K562 (cell line): Measurements from ENCODE around the gene STK17A. TPM values are rescaled to one million over a fixed set of nuclear protein-coding genes. Genes with fewer than 3 reads are reported as not detected.
A peak's percentile ranks its signal among the peaks of the same experiment; 100 is the strongest.

ENCODE experiments used
- CBX2 ChIP-seq: fragments of 200-600 bp; sonication (generic); IDR thresholded peaks from one replicate; pipeline ENCODE4 v1.6.1; 2012; ENCODE audit warnings: mild to moderate bottlenecking, low read length, inconsistent platforms; ENCODE audit not compliant: insufficient read depth, poor library complexity, severe bottlenecking
- CEBPG ChIP-seq, 3 experiments: fragments of 200-800 bp in 1 of 3; sonication (Bioruptor generic) in 1 of 3; sonication (generic) in 1 of 3; formaldehyde crosslinking in 1 of 3; IDR thresholded peaks in 2 of 3; conservative IDR thresholded peaks in 1 of 3; 2 replicates each; pipeline versions ENCODE4 v1.6.1 to v1.8.0; 2016 to 2022; ENCODE audit warnings: missing compliant biosample characterization in 2 of 3, missing genetic modification characterization in 2 of 3, mild to moderate bottlenecking in 1 of 3, missing genetic modification reagents in 1 of 3
- EP400 ChIP-seq: fragments of 450-650 bp; IDR thresholded peaks from 2 replicates; pipeline ENCODE4 v1.6.1; 2017; ENCODE audit warnings: antibody characterized with exemption, mild to moderate bottlenecking, moderate library complexity
- FOSL1 ChIP-seq: fragments of 200-800 bp; sonication (Bioruptor generic); conservative IDR thresholded peaks from 2 replicates; pipeline ENCODE4 v1.6.1; 2016; ENCODE audit warnings: missing genetic modification characterization, missing compliant biosample characterization
- HNRNPL ChIP-seq: fragments of 200-400 bp; formaldehyde crosslinking; IDR thresholded peaks from 2 replicates; pipeline ENCODE4 v1.6.1; 2017; ENCODE audit warnings: low read depth, mild to moderate bottlenecking, low read length
- ILF3 ChIP-seq: fragments of 450-650 bp; IDR thresholded peaks from 2 replicates; pipeline ENCODE4 v1.6.1; 2018; ENCODE audit warnings: antibody characterized with exemption, mild to moderate bottlenecking, moderate library complexity, borderline replicate concordance
- JUND ChIP-seq, 2 experiments: IDR thresholded peaks; 2 replicates in 1 of 2; 3 replicates in 1 of 2; pipeline ENCODE4 v1.6.1; 2011; ENCODE audit warnings: borderline replicate concordance in 2 of 2, low read depth in 2 of 2, low read length in 2 of 2, improper control_type of control experiment in 1 of 2, missing biosample characterization in 1 of 2, missing genetic modification characterization in 1 of 2, missing genetic modification reagents in 1 of 2
- KDM5B ChIP-seq: fragments of 200-600 bp; sonication (generic); IDR thresholded peaks from 2 replicates; pipeline ENCODE4 v1.6.1; 2012; ENCODE audit warnings: low read depth, mild to moderate bottlenecking, moderate library complexity, low read length, control low read depth, inconsistent platforms; ENCODE audit not compliant: insufficient replicate concordance
- MYC ChIP-seq, 2 experiments: fragments of 250-450 bp in 1 of 2; sonication (Bioruptor Pico) in 1 of 2; IDR thresholded peaks; 2 replicates each; pipeline versions ENCODE4 v1.5.1 to v1.6.1; 2012 to 2021; ENCODE audit warnings: low read depth in 2 of 2, borderline replicate concordance in 1 of 2, improper control_type of control experiment in 1 of 2, low read length in 1 of 2, mild to moderate bottlenecking in 1 of 2, moderate library complexity in 1 of 2
- SMAD4 ChIP-seq: fragments of 250-450 bp; sonication (Bioruptor Pico); conservative IDR thresholded peaks from 2 replicates; pipeline ENCODE4 v1.8.0; 2021; ENCODE audit warnings: inconsistent platforms, mild to moderate bottlenecking, moderate library complexity
- SRSF1 ChIP-seq: fragments of 200-400 bp; formaldehyde crosslinking; IDR thresholded peaks from 2 replicates; pipeline ENCODE4 v1.6.1; 2017; ENCODE audit warnings: mild to moderate bottlenecking, low read depth, low read length, moderate library complexity
- TFAM ChIP-seq: fragments of 250-450 bp; sonication (Bioruptor Pico); conservative IDR thresholded peaks from 2 replicates; pipeline ENCODE4 v1.5.0; 2021; ENCODE audit warnings: mild to moderate bottlenecking, moderate library complexity
- TRIM28 ChIP-seq: fragments of 450-650 bp; IDR thresholded peaks from 2 replicates; pipeline ENCODE4 v1.6.1; 2017
- ZC3H8 ChIP-seq: fragments of 450-650 bp; IDR thresholded peaks from 2 replicates; pipeline ENCODE4 v1.6.1; 2017
- ZNF324 ChIP-seq: fragments of 250-450 bp; sonication (Bioruptor Pico); IDR thresholded peaks from 2 replicates; pipeline ENCODE4 v1.4.0; 2020; ENCODE audit warnings: mild to moderate bottlenecking
- ZNF561 ChIP-seq: fragments of 450-650 bp; formaldehyde crosslinking; conservative IDR thresholded peaks from 2 replicates; pipeline ENCODE4 v1.4.0; 2020; ENCODE audit warnings: mild to moderate bottlenecking, moderate library complexity
- polyA plus RNA-seq, 8 experiments: library from polyadenylated mRNA; depleted of rRNA in 4 of 8; stranded (reverse) in 5 of 8; unstranded in 3 of 8; fragments of >200 nt; fragmentation: Nextera tagmentation in 2 of 8; fragmentation: Illumina TruSeq in 1 of 8; extraction: Ambion mirVana in 2 of 8; extraction: Trizol in 1 of 8; gene quantifications; 2 replicates each; pipeline versions ENCODE4 v1.2.1 to v1.2.3, GENCODE V29; 2011 to 2014; ENCODE audit warnings: inconsistent platforms in 1 of 8, missing spikeins in 1 of 8
- total RNA-seq, 7 experiments: library from RNA; depleted of rRNA in 6 of 7; stranded (reverse); fragments of >200 nt in 6 of 7; fragmentation: Illumina TruSeq in 2 of 7; extraction: Trizol in 2 of 7; gene quantifications; 2 replicates each; pipeline versions ENCODE4 v1.2.1 to v1.2.3, GENCODE V29; 2011 to 2021; ENCODE audit warnings: low replicate concordance in 1 of 7
- TF ChIP-seq, protein P1 (sequence below): fragments of 450-650 bp; formaldehyde crosslinking; IDR thresholded peaks from 2 replicates; pipeline ENCODE4 v1.4.0; 2022; ENCODE audit warnings: mild to moderate bottlenecking, moderate library complexity
- TF ChIP-seq, protein P2 (sequence below): sonication (generic); formaldehyde crosslinking; IDR thresholded peaks from 2 replicates; pipeline ENCODE4 v1.8.0; 2022; ENCODE audit warnings: mild to moderate bottlenecking, missing genetic modification reagents
- TF ChIP-seq, protein P3 (sequence below): fragments of 450-650 bp; IDR thresholded peaks from 2 replicates; pipeline ENCODE4 v1.6.1; 2016

The STK17A gene
- total and polyA plus RNA-seq, 9 of the 15 experiments (the other 6 are each of a cell fraction or from before 2014, with no cell fraction given), result 3.4 to 16.3 (median 13.2) TPM

DNA sequence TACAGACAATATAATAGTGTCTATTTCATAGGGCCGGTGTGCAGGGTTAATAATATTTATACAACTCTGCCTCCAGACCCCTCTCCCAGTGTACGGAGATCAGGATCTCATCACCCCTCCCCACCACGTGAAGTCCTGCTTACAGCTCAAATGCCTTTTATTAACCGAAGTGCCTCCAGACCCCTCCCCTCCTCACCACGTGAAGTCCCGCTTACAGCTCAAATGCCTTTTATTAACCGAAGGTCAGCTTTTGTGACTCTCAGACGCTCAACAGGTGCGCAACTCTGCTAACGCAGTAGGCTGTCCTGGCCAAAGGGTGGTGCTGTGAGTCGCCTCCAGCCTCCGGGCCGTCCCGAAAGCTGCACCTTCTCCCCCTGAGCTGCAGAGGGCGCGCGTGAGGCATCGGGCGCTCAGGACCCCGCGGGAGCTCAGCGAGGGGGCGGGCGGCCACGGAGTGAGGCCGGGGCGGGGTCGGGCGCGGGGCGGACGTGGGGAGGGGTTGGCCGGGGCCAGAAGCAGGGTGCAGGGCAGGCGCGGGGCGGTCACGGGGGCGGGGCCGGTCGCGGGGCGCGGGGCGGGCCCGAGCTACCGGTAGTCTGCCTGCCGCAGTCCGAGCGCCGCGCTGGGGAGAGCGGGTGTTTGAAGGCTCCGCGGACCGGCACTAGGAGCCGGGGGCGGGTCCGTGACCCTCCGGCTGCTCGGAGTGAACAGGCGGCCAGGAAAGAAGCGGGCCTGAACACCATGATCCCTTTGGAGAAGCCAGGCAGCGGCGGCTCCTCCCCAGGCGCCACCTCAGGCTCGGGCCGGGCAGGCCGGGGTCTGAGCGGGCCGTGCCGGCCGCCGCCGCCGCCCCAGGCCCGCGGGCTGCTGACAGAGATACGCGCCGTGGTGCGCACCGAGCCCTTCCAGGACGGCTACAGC lies at the start of gene STK17A (continued):
- TF ChIP-seq HNRNPL (no peak), ZNF324 (CRISPR knock-in tag) (no peak), MYC (IDR thresholded peaks at IDR 0.05; ENCODE audit: low read depth, low read length) (no peak; the same call in 1 of the 2 replicates), MYC (CRISPR knock-in tag; IDR thresholded peaks at IDR 0.05; ENCODE audit: borderline replicate concordance, low read depth) (no peak), ZNF561 (CRISPR knock-in tag) (no peak), SRSF1 (no peak), CBX2 (no peak), JUND (IDR thresholded peaks at IDR 0.05; ENCODE audit: borderline replicate concordance, low read depth, low read length) (peak; percentile 56; the same call in 1 of the 2 replicates), JUND (tag; IDR thresholded peaks at IDR 0.05; ENCODE audit: borderline replicate concordance, low read depth, low read length) (no peak; the same call in 2 of the 3 replicates), TRIM28 (no peak), SMAD4 (CRISPR knock-in tag) (no peak), CEBPG (CRISPR knock-in tag; IDR thresholded peaks at IDR 0.05) (no peak), CEBPG (tag; conservative IDR thresholded peaks at IDR 0.05 in 1 of 2, IDR thresholded peaks at IDR 0.05 in 1 of 2) (no peak), TFAM (CRISPR knock-in tag) (no peak), KDM5B (peak; percentile 88), EP400 (no peak), ZC3H8 (no peak), FOSL1 (tag) (no peak), ILF3 (no peak)
- TF ChIP-seq, protein P1, sequence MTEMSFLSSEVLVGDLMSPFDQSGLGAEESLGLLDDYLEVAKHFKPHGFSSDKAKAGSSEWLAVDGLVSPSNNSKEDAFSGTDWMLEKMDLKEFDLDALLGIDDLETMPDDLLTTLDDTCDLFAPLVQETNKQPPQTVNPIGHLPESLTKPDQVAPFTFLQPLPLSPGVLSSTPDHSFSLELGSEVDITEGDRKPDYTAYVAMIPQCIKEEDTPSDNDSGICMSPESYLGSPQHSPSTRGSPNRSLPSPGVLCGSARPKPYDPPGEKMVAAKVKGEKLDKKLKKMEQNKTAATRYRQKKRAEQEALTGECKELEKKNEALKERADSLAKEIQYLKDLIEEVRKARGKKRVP, result no peak
- TF ChIP-seq, protein P2, sequence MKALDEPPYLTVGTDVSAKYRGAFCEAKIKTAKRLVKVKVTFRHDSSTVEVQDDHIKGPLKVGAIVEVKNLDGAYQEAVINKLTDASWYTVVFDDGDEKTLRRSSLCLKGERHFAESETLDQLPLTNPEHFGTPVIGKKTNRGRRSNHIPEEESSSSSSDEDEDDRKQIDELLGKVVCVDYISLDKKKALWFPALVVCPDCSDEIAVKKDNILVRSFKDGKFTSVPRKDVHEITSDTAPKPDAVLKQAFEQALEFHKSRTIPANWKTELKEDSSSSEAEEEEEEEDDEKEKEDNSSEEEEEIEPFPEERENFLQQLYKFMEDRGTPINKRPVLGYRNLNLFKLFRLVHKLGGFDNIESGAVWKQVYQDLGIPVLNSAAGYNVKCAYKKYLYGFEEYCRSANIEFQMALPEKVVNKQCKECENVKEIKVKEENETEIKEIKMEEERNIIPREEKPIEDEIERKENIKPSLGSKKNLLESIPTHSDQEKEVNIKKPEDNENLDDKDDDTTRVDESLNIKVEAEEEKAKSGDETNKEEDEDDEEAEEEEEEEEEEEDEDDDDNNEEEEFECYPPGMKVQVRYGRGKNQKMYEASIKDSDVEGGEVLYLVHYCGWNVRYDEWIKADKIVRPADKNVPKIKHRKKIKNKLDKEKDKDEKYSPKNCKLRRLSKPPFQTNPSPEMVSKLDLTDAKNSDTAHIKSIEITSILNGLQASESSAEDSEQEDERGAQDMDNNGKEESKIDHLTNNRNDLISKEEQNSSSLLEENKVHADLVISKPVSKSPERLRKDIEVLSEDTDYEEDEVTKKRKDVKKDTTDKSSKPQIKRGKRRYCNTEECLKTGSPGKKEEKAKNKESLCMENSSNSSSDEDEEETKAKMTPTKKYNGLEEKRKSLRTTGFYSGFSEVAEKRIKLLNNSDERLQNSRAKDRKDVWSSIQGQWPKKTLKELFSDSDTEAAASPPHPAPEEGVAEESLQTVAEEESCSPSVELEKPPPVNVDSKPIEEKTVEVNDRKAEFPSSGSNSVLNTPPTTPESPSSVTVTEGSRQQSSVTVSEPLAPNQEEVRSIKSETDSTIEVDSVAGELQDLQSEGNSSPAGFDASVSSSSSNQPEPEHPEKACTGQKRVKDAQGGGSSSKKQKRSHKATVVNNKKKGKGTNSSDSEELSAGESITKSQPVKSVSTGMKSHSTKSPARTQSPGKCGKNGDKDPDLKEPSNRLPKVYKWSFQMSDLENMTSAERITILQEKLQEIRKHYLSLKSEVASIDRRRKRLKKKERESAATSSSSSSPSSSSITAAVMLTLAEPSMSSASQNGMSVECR (CRISPR knock-in tag), result no peak
- TF ChIP-seq, protein P3, sequence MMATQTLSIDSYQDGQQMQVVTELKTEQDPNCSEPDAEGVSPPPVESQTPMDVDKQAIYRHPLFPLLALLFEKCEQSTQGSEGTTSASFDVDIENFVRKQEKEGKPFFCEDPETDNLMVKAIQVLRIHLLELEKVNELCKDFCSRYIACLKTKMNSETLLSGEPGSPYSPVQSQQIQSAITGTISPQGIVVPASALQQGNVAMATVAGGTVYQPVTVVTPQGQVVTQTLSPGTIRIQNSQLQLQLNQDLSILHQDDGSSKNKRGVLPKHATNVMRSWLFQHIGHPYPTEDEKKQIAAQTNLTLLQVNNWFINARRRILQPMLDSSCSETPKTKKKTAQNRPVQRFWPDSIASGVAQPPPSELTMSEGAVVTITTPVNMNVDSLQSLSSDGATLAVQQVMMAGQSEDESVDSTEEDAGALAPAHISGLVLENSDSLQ, result no peak
